H1 (cell line): Measurements from ENCODE around the gene EPHB1. TPM values are rescaled to one million over a fixed set of nuclear protein-coding genes. Genes with fewer than 3 reads are reported as not detected.

Experiments
- SAP30 ChIP-seq: fragments of 300-600 bp; sonication (generic); IDR thresholded peaks from 2 replicates; pipeline ENCODE4 v1.7.1; 2012; ENCODE audit warnings: low read length, moderate library complexity, mild to moderate bottlenecking, inconsistent platforms; ENCODE audit not compliant: insufficient read depth, insufficient replicate concordance
- polyA plus RNA-seq, 7 experiments: library from polyadenylated mRNA; depleted of rRNA in 3 of 7; stranded (reverse) in 5 of 7; unstranded in 2 of 7; fragments of >200 nt in 5 of 7; fragments of 200-250 nt in 2 of 7; gene quantifications; 1 replicate in 5 of 7; 2 replicates in 1 of 7; 4 replicates in 1 of 7; pipeline versions ENCODE4 v1.2.1 to v1.2.3, GENCODE V29; 2011 to 2013; ENCODE audit warnings: missing spikeins in 2 of 7, mixed read lengths in 2 of 7
- total RNA-seq: library from RNA; stranded (reverse); fragmentation: NEBNext Ultra II Directional; extraction: Animal tissue kit (Norgen Biotek cat#: 25700); gene quantifications from 2 replicates; pipeline ENCODE4 v1.2.1, GENCODE V29; 2021

EPHB1 gene
- total and polyA plus RNA-seq, 2 of the 8 experiments (the other 6 are each of a cell fraction or from before 2014, with no cell fraction given): 3.5 to 5.9 TPM

DNA sequence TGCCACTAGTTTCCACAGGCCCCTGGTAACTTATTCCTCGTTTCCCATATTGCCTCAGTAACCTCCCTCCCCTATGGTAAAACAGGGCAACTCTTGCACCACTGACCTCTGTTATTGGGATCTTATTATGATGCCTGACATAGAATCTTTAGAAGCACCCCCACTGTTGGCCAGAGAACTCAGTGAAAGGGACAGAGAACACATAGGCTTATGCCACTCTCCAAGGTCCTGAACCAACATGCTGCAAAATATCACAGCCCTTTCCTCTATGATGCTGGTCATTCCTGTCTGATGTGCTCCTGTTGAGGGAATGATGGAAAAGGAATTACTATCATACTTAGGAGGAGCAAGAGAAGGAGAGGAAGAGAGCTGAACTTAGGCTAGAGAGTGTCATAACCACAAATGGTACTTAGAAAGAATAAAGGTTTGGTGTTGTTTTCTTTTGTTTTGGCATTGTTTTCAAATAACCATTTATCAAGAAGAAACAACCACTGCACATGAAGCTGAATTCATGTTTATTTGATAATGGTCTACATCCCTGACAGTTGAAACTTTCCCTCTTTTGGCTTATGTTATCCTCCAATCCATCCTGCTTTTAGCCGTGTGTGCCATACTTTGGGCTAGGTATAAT is 330.2 kb downstream of the EPHB1 start (continued):
- TF ChIP-seq SAP30: no peak
